Measurements from ENCODE around the gene SSC5D. TPM values are rescaled to one million over a fixed set of nuclear protein-coding genes. Genes with fewer than 3 reads are reported as not detected.
A peak's percentile ranks its signal among the peaks of the same experiment; 100 is the strongest.
"Not testable (repeated sequence)": the region's sequence is repeated elsewhere in the genome, so short reads cannot be mapped to it uniquely, and the experiment has no call there.

Gene SSC5D
- total RNA-seq, 6 experiments from 2014 or later: 47.7 to 59.9 (median 51.9) TPM

GRCh38 chr19:55493052-55493644, 4.9 kb downstream of the SSC5D start:
- H3K36me3 Mint-ChIP-seq (ENCODE audit: low read depth): peaks cover 15% of the 10 kb centered on the region; the same call in 1 of the 2 replicates
- H3K27ac Mint-ChIP-seq: peak overlapping the region; percentile 76
- DNase-seq: peak; percentile 45
- no peak; the same call in 1 of the 2 replicates for TF ChIP-seq CTCF (IDR thresholded peaks at IDR 0.05)
- H3K27me3 Mint-ChIP-seq (ENCODE audit: insufficient read depth): peaks cover 6% of the 10 kb centered on the region
- peaks cover 59% of the 10 kb centered on the region for H3K4me1 Mint-ChIP-seq (ENCODE audit: low read depth)
- H3K9me3 Mint-ChIP-seq: no peaks in the 10 kb centered on the region
- H3K4me3 Mint-ChIP-seq: peak overlapping the region; percentile 63

DNA sequence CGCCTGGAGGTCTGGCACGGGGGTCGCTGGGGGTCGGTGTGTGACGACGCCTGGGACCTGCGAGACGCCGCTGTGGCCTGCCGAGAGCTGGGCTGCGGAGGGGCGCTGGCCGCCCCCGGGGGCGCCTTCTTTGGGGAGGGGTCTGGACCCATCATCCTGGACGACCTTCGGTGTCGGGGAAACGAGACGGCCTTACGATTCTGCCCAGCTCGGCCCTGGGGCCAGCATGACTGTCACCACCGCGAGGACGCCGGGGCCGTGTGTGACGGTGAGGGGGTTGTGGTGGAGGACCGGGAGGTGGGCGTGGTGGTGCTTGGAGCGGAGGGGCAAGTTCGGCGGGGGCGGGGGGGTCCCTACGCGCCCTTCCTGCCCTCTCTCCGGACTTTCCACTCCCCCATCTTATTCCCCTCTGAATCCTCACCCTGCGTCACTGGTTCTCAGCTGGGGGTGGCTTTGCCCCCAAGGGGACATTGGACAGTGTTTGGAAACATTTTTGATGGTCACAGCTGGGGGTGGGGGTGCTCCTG, 5.5 kb downstream of the SSC5D start:
- Mint-ChIP-seq H3K36me3 (ENCODE audit: low read depth) (peaks cover 15% of the 10 kb centered on the region; the same call in 1 of the 2 replicates), H3K27ac (peak overlapping the region; percentile 92), H3K4me3 (peak overlapping the region; percentile 92), H3K9me3 (no peaks in the 10 kb centered on the region), H3K4me1 (ENCODE audit: low read depth) (peaks cover 55% of the 10 kb centered on the region), H3K27me3 (ENCODE audit: insufficient read depth) (peaks cover 3% of the 10 kb centered on the region)
- no peak for DNase-seq
- TF ChIP-seq CTCF (IDR thresholded peaks at IDR 0.05): no peak

- TF ChIP-seq CTCF (IDR thresholded peaks at IDR 0.05): no peak
- Mint-ChIP-seq H3K36me3 (ENCODE audit: low read depth) (peaks cover 15% of the 10 kb centered on the region; the same call in 1 of the 2 replicates), H3K27ac (peak overlapping the region; percentile 92), H3K27me3 (ENCODE audit: insufficient read depth) (peaks cover 3% of the 10 kb centered on the region), H3K4me1 (ENCODE audit: low read depth) (peaks cover 59% of the 10 kb centered on the region), H3K9me3 (no peaks in the 10 kb centered on the region), H3K4me3 (peak overlapping the region; percentile 92)
- peak; percentile 59 for DNase-seq
Measured at GRCh38 chr19:55494172-55494761, 6.0 kb downstream of the SSC5D start.

GRCh38 chr19:55495646-55496349, 7.6 kb downstream of the SSC5D start:
- peaks cover 3% of the 10 kb centered on the region for H3K27me3 Mint-ChIP-seq (ENCODE audit: insufficient read depth)
- peak overlapping the region; percentile 55 for H3K4me3 Mint-ChIP-seq
- no peak for TF ChIP-seq CTCF (IDR thresholded peaks at IDR 0.05)
- H3K4me1 Mint-ChIP-seq (ENCODE audit: low read depth): peaks cover 59% of the 10 kb centered on the region
- peaks cover 15% of the 10 kb centered on the region; the same call in 1 of the 2 replicates for H3K36me3 Mint-ChIP-seq (ENCODE audit: low read depth)
- no peak for DNase-seq
- H3K27ac Mint-ChIP-seq: peak overlapping the region; percentile 63
- H3K9me3 Mint-ChIP-seq: no peaks in the 10 kb centered on the region

DNA sequence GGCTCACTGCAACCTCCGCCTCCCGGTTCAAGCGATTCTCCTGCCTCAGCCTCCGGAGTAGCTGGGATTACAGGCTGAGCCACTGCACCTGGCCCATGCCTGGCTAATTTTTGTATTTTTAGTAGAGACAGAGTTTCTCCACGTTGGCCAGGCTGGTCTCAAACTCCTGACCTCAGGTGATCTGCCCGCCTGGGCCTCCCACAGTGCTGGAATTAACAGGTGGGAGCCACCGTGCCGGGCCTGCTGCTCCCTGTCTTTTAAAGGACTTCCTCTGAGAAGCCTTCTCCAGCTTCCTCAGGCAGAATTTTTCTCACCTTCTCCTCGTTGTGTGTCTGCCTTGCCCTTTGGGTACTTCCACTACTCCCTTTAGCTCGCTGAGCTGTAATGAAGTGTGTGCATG, 8.6 kb downstream of the SSC5D start:
- H3K36me3 Mint-ChIP-seq (ENCODE audit: low read depth): peaks cover 19% of the 10 kb centered on the region; the same call in 1 of the 2 replicates
- H3K27me3 Mint-ChIP-seq (ENCODE audit: insufficient read depth); DNase-seq; H3K4me3 Mint-ChIP-seq; H3K9me3 Mint-ChIP-seq: not testable (repeated sequence)
- peak overlapping the region; percentile 20 for H3K27ac Mint-ChIP-seq
- H3K4me1 Mint-ChIP-seq (ENCODE audit: low read depth): peaks cover 54% of the 10 kb centered on the region

Data from HFFc6 (cell line).